HG03095 (cell line): ENCODE results near the gene TSBP1.
"Not testable (repeated sequence)": the region's sequence is repeated elsewhere in the genome, so short reads cannot be mapped to it uniquely, and the experiment has no call there.

ENCODE experiments used
- ATAC-seq: cut with Tn5 transposase; IDR thresholded peaks from one replicate; pipeline ENCODE4 v1.9.1; 2021; ENCODE audit warnings: moderate library complexity; ENCODE audit not compliant: unreplicated experiment

TSBP1 gene

GRCh38 chr6:32290886-32291450, 80.7 kb downstream of the TSBP1 start:
- ATAC-seq: no peak

GRCh38 chr6:32288426-32288825, 83.3 kb downstream of the TSBP1 start:
- ATAC-seq: no peak

- ATAC-seq: not testable (repeated sequence)
Observed at GRCh38 chr6:32273801-32274577, 97.7 kb downstream of the TSBP1 start.

GRCh38 chr6:32271429-32271828, 100.3 kb downstream of the TSBP1 start:
- ATAC-seq: no peak

- ATAC-seq: not testable (repeated sequence)
Observed at GRCh38 chr6:32268459-32268858, 103.2 kb downstream of the TSBP1 start.

- no peak for ATAC-seq
Observed at GRCh38 chr6:32267035-32267434, 104.7 kb downstream of the TSBP1 start.

- not testable (repeated sequence) for ATAC-seq
Observed at GRCh38 chr6:32257262-32257661, 114.4 kb downstream of the TSBP1 start.

- ATAC-seq: no peak
Observed at GRCh38 chr6:32255199-32256153, 116.2 kb downstream of the TSBP1 start.

GRCh38 chr6:32254761-32255198, 116.9 kb downstream of the TSBP1 start:
- no peak for ATAC-seq

- no peak for ATAC-seq
Observed at GRCh38 chr6:32252331-32253009, 119.2 kb downstream of the TSBP1 start.

- no peak for ATAC-seq
Observed at GRCh38 chr6:32249262-32249661, 122.4 kb downstream of the TSBP1 start.

GRCh38 chr6:32247401-32247800, 124.3 kb downstream of the TSBP1 start:
- no peak for ATAC-seq

- ATAC-seq: no peak
Observed at GRCh38 chr6:32244946-32245398, 126.7 kb downstream of the TSBP1 start.

- ATAC-seq: no peak
Observed at GRCh38 chr6:32244270-32244669, 127.4 kb downstream of the TSBP1 start.
